ACC112 (cell line): ENCODE results near the gene CCR5.
A peak's percentile ranks its signal among the peaks of the same experiment; 100 is the strongest.
"Not testable (repeated sequence)": the region's sequence is repeated elsewhere in the genome, so short reads cannot be mapped to it uniquely, and the experiment has no call there.

Experiments used
- H2AFZ ChIP-seq: fragments of 200-600 bp; sonication (generic); one replicate; pipeline ENCODE4 v1.6.0; 2017; ENCODE audit warnings: antibody characterized with exemption, low read length; ENCODE audit not compliant: unreplicated experiment
- H3K27ac ChIP-seq: fragments of 200-600 bp; sonication (generic); 2 replicates; pipeline ENCODE4 v1.5.1; 2014; ENCODE audit warnings: low read depth, mild to moderate bottlenecking, antibody characterized with exemption, low read length, moderate library complexity
- H3K27me3 ChIP-seq: fragments of 200-600 bp; sonication (generic); 2 replicates; pipeline ENCODE4 v1.6.1; 2014; ENCODE audit warnings: mild to moderate bottlenecking, antibody characterized with exemption, low read length, moderate library complexity, mixed read lengths; ENCODE audit not compliant: insufficient read depth
- H3K36me3 ChIP-seq: fragments of 200-600 bp; sonication (generic); 2 replicates; pipeline ENCODE4 v1.6.1; 2016; ENCODE audit warnings: mild to moderate bottlenecking, antibody characterized with exemption, low read length, moderate library complexity, mixed read lengths; ENCODE audit not compliant: insufficient read depth
- H3K4me1 ChIP-seq: fragments of 200-600 bp; sonication (generic); one replicate; pipeline ENCODE4 v1.6.1; 2016; ENCODE audit warnings: low read length, mixed read lengths; ENCODE audit not compliant: insufficient read depth, unreplicated experiment, control insufficient read depth
- H3K4me3 ChIP-seq: fragments of 200-600 bp; sonication (generic); 2 replicates; pipeline ENCODE4 v1.5.1; 2014; ENCODE audit warnings: mild to moderate bottlenecking, low read depth, low read length
- H3K79me2 ChIP-seq: fragments of 200-600 bp; sonication (generic); one replicate; pipeline ENCODE4 v1.6.0; 2016; ENCODE audit warnings: low read length; ENCODE audit not compliant: control insufficient read depth, unreplicated experiment, insufficient read depth

The CCR5 gene

DNA sequence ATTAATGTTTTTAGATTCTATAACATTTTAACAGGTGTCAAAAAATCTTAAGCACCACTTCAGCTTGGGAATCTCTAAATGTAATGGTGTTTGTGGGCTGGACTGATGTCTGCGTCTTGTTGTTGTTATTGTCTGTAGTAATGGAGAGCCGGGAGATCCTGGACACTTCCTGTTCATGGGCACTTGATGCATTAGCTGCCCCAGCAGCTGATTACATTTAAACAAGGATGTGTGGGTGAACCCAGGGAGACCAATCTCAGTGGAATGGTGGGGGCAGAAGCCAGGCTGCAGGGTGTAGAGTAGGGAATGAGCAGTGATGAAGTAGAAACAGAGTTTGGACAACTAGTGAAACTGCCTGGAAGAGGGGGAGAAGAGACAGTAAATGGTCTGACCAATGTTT lies 28.4 kb downstream of the CCR5 start:
- no peak overlapping the region for H3K27ac ChIP-seq
- H3K79me2 ChIP-seq = no peaks in the 10 kb centered on the region
- H3K4me3 ChIP-seq = no peak overlapping the region
- peaks cover 14% of the 10 kb centered on the region for H3K4me1 ChIP-seq
- H3K27me3 ChIP-seq = 0 out of 2 replicates have a peak, but pooled peaks cover 6% of the 10 kb centered on the region
- no peak overlapping the region for H2AFZ ChIP-seq
- H3K36me3 ChIP-seq = no peaks in the 10 kb centered on the region

DNA sequence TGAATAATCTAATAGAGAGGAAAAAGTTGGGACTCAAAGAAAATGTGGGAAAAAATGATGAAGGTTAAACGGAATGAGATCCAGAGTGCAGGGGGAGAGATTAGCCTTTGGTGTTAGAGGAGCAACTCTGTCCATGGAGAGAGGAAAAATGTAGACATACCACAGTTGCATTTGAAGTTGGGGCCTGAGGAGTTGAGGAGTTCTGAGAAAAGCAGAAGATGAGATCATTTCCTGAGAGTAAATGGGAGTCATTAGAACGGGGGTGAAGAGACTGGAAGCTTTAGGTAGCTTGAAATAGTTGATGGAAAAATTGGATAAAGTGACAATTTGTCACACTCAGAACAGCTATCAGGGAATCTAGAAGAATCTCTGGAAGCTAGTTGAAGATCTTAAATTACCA lies 28.8 kb downstream of the CCR5 start:
- H3K79me2 ChIP-seq = no peaks in the 10 kb centered on the region
- no peak overlapping the region for H2AFZ ChIP-seq
- H3K36me3 ChIP-seq = no peaks in the 10 kb centered on the region
- H3K27ac ChIP-seq = no peak overlapping the region
- H3K4me1 ChIP-seq = peaks cover 14% of the 10 kb centered on the region
- no peak overlapping the region for H3K4me3 ChIP-seq
- H3K27me3 ChIP-seq = peaks cover 3% of the 10 kb centered on the region; the same call in 1 of the 2 replicates

DNA sequence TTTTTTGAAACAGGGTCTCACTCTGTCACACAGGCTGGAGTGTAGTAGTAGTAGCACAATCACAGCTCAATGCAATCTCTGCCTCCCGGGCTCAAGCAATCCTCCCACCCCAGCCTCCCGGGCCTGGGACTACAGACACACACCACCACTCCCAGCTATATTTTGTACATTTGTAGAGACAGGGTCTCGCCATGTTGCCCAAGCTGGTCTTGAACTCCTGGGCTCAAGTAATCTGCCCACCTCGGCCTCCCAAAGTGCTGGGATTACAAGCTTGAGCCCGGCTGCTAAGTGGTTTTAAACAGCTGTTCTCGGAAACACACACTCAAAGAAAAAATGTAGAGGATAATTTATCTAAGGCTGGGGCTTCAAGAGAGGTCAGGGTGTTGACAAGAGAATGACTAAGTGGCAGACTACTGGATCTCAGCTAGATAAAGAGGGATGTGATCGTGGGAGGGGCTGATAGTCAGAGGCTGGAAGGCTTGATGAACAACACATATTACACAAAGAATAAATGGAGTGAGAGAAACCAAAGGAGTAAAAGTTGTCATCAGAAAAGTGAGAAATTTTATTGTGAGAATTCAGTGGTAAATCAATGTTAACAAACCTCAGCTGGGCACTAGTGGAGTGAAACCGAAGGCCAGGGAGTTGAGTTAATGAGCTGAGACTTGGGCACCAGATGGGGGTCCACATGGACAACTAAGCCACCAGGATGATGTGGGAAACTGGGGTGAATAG lies 29.4 kb downstream of the CCR5 start:
- peaks cover 14% of the 10 kb centered on the region for H3K4me1 ChIP-seq
- peaks cover 2% of the 10 kb centered on the region; the same call in 1 of the 2 replicates for H3K27me3 ChIP-seq
- no peak overlapping the region for H3K27ac ChIP-seq

DNA sequence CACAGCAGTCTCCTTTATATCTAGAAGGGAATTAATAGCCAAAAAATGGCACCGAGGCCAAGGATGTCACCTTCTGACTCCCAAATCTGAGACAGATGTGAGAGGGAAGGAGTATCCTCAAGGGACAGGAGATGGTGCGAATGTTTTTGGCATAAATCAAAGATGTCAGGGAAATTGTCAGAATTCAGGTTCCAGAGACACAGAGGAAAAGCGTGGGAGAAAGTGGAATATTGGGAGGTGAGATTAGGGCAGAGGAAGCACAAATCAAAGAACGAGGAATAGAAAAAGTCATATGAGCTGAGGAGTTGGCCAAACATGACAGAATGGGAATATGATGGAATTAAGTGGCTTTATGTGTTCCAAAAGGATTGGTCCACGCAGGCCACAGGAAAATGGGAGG lies 30.1 kb downstream of the CCR5 start:
- Histone ChIP-seq H3K27me3 (peaks cover 2% of the 10 kb centered on the region; the same call in 1 of the 2 replicates), H3K4me3 (no peak overlapping the region), H2AFZ (no peak overlapping the region), H3K36me3 (no peaks in the 10 kb centered on the region), H3K4me1 (peaks cover 21% of the 10 kb centered on the region), H3K27ac (no peak overlapping the region), H3K79me2 (no peaks in the 10 kb centered on the region)

More for the DNA sequence above, 29.4 kb downstream of the CCR5 start:
- Histone ChIP-seq H3K36me3 (no peaks in the 10 kb centered on the region), H2AFZ (no peak overlapping the region), H3K79me2 (no peaks in the 10 kb centered on the region), H3K4me3 (no peak overlapping the region)

DNA sequence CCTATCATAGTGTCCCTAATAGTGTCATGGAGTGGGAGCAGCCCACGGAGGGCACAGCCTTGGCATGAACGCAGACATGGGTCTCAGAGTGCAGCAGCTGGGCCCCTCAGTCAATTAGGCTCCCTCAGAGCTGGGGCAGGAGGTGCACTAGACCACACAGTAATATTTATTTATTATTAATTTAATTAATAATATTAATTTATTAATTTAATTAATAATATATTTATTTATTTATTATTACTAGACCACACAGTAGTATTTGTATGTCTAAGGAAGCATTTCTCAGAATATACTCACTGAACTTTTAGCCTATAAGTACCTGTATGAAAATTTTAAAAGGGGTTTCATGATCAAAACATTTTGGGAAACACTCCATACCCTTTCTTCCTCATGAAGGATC lies 30.8 kb downstream of the CCR5 start:
- peaks cover 26% of the 10 kb centered on the region for H3K4me1 ChIP-seq
- H3K4me3 ChIP-seq = no peak overlapping the region
- no peak overlapping the region for H2AFZ ChIP-seq
- no peaks in the 10 kb centered on the region for H3K36me3 ChIP-seq
- H3K27ac ChIP-seq = no peak overlapping the region
- H3K27me3 ChIP-seq = peaks cover 2% of the 10 kb centered on the region; the same call in 1 of the 2 replicates
- no peaks in the 10 kb centered on the region for H3K79me2 ChIP-seq

DNA sequence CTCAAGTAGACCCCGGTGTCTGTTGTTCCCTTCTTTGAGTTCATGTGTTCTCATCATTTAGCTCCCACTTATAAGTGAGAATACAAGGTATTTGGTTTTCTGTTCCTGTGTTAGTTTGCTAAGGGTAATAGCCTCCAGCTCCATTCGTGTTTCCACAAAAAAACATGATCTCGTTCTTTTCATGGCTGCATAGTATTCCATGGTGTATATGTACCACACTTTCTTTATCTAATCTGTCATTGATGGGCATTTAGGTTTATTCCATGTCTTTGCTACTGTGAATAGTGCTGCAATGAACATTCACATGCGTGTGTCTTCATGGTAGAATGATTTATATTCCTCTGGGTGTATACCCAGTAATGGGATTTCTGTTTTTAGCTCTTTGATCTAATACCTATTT lies 32.2 kb downstream of the CCR5 start:
- H3K4me1 ChIP-seq = peaks cover 38% of the 10 kb centered on the region
- H3K4me3 ChIP-seq, H3K36me3 ChIP-seq, H3K27me3 ChIP-seq, H3K79me2 ChIP-seq, H3K27ac ChIP-seq, H2AFZ ChIP-seq: not testable (repeated sequence)

DNA sequence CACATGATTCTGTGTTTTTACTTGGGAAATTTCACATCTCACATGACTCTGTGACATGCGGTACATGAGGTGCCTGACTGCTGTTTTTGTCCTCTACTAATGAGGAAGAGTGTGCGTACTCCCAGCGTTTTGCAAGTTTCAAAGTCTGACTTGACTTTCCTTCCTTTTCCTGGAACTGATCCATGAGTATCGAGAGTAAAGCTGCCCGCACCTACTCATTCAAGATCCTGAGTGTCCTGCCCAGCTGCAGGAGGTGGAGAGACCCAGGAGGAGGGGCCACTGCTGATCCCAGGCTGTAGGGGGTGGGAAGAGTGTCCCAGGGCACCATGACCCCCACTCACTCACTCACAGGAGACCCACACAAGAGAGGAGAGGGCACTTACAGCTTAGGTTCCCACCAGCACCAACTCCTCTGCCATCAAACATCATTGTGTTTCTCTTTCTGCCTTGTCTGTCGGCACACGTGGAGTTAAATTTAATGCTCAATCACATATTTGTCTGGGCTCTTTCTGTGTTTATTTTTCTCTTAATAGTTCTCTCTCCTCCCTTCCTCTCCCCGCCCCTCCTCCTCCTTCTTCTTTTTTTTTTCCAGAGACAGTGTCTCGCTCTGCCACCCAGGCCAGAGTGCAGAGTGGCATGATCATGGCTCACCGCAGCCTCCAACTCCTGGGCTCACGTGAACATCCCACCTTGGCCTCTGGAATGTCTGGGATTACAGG lies 34.7 kb downstream of the CCR5 start:
- H3K79me2 ChIP-seq = no peaks in the 10 kb centered on the region
- no peak overlapping the region for H3K4me3 ChIP-seq
- no peak overlapping the region for H3K27ac ChIP-seq
- peaks cover 31% of the 10 kb centered on the region for H3K4me1 ChIP-seq
- H3K27me3 ChIP-seq = peaks cover 2% of the 10 kb centered on the region; the same call in 1 of the 2 replicates
- no peaks in the 10 kb centered on the region for H3K36me3 ChIP-seq
- H2AFZ ChIP-seq = no peak overlapping the region

DNA sequence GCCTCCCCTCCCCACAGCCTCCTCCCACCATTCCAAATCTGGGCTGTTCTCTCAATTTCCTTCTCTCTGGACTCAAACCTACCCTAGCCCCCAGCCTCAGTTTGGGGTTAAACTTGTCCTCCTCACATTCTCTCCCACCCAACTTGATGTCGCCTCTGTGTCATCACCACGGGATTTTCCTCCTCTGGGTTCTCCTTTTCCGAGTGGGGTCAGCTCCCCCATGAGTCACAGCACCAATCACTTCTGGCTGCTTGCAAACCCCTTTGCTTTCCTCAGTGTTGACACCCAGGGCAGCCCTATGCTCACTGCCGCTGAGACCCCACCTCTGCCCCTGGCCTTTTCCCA lies 35.7 kb downstream of the CCR5 start:
- peak overlapping the region; percentile 68; the same call in 1 of the 2 replicates for H3K4me3 ChIP-seq
- no peaks in the 10 kb centered on the region for H3K79me2 ChIP-seq

DNA sequence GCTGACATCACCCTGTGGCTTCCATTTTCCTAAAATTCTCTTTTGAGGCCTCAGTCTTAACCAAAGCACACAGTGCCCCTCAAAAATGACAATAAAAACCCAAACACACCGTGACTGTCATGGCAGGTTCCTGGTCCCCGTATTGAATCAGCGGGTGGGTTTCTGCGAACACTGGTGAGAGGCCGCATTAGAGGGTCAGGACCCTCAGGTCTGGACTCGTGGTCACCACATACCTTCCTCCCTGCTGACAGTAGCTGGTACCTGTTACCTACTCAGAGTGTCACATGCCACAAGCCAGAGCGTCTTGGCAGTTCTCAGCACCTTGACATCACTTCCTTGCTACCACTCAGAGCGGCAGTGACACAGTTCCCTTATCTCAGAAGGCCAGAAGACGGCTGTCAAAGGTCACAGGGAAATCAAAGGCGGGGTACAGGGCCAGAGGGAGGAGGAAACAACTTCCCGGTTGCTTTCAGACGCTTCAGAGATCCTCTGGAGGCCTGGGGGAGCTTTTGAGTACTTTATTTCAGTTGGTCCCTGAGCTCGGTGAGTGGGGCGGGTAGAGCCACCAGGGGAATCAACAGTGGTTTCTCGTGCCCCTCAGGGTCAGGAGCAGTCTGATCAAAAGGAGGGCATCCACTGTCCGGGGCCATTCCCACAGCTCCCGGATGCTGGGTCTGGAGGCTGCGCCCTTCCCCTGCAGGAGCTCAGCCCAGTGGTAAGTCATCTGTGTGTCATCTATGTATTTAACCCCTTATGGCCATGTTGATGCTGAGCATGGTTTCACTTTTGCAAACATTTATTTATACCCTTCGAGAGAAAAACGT lies 36.3 kb downstream of the CCR5 start, which contains the start of the genes CCR5AS and CCRL2:
Gene CCR5AS (minus strand): TSS at position 279 of the 824 bp plus-strand sequence.
Gene CCRL2 (plus strand): TSS at position 472 of the 824 bp plus-strand sequence. CDS start 821 bp downstream, outside the sequence.
- peaks cover 31% of the 10 kb centered on the region for H3K4me1 ChIP-seq
- peaks cover 2% of the 10 kb centered on the region; the same call in 1 of the 2 replicates for H3K27me3 ChIP-seq
- H3K4me3 ChIP-seq = peak within 1 kb of the TSS; percentile 68
- H2AFZ ChIP-seq = peak within 1 kb of the TSS; percentile 89
- no peaks in the 10 kb centered on the region for H3K36me3 ChIP-seq
- H3K79me2 ChIP-seq = no peaks in the 10 kb centered on the region
- no peak within 1 kb of the TSS for H3K27ac ChIP-seq

More for the DNA sequence above, 35.7 kb downstream of the CCR5 start:
- no peaks in the 10 kb centered on the region for H3K36me3 ChIP-seq
- H3K4me1 ChIP-seq = peaks cover 31% of the 10 kb centered on the region
- H3K27me3 ChIP-seq = peaks cover 2% of the 10 kb centered on the region; the same call in 1 of the 2 replicates
- H2AFZ ChIP-seq = no peak overlapping the region
- H3K27ac ChIP-seq = no peak overlapping the region

DNA sequence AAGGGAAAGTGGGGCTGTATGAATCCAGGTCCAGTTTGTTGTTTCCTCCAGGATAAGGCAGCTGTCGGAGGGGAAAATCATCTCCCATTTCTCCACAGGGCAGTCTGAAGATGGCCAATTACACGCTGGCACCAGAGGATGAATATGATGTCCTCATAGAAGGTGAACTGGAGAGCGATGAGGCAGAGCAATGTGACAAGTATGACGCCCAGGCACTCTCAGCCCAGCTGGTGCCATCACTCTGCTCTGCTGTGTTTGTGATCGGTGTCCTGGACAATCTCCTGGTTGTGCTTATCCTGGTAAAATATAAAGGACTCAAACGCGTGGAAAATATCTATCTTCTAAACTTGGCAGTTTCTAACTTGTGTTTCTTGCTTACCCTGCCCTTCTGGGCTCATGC lies 37.2 kb downstream of the CCR5 start:
- Histone ChIP-seq H3K27ac (no peak overlapping the region), H2AFZ (peak overlapping the region; percentile 89), H3K4me1 (peaks cover 31% of the 10 kb centered on the region), H3K79me2 (no peaks in the 10 kb centered on the region), H3K27me3 (peaks cover 2% of the 10 kb centered on the region; the same call in 1 of the 2 replicates), H3K36me3 (no peaks in the 10 kb centered on the region), H3K4me3 (peak overlapping the region; percentile 68; the same call in 1 of the 2 replicates)
